ENCODE results near the gene CCNJL. TPM values are rescaled to one million over a fixed set of nuclear protein-coding genes. Genes with fewer than 3 reads are reported as not detected.

The CCNJL gene
- total RNA-seq, 1 donor from 2014 or later: 8.4 TPM

DNA sequence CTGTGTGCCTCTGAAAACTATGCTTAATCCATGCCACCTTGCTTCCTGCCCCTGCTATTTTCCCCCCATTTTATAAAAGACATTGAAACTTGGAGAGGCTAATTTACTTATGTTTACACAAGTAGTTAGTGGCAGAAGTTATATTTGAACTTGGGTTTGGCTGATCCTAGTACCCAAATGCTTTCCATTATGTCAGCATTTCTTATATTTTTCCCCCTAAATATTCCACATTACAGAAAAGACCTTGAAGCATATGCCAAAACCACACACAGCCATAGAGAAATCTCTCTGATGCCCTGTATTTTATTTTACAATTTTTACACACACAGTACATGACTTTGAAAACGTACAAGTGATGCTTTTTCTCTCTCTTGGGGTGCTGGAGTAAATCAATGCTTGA is 46.9 kb upstream of the CCNJL start:
- Mint-ChIP-seq H3K36me3 (ENCODE audit: unreplicated experiment) (no peaks in the 10 kb centered on the region), H3K27me3 (ENCODE audit: unreplicated experiment) (no peaks in the 10 kb centered on the region), H3K4me1 (ENCODE audit: unreplicated experiment) (peaks cover 15% of the 10 kb centered on the region), H3K27ac (ENCODE audit: unreplicated experiment) (no peak overlapping the region), H3K4me3 (ENCODE audit: unreplicated experiment) (no peak overlapping the region), H3K9me3 (ENCODE audit: unreplicated experiment) (no peaks in the 10 kb centered on the region)
- no peak for DNase-seq (ENCODE audit: extremely low spot score, unreplicated experiment)
- TF ChIP-seq, protein P1, sequence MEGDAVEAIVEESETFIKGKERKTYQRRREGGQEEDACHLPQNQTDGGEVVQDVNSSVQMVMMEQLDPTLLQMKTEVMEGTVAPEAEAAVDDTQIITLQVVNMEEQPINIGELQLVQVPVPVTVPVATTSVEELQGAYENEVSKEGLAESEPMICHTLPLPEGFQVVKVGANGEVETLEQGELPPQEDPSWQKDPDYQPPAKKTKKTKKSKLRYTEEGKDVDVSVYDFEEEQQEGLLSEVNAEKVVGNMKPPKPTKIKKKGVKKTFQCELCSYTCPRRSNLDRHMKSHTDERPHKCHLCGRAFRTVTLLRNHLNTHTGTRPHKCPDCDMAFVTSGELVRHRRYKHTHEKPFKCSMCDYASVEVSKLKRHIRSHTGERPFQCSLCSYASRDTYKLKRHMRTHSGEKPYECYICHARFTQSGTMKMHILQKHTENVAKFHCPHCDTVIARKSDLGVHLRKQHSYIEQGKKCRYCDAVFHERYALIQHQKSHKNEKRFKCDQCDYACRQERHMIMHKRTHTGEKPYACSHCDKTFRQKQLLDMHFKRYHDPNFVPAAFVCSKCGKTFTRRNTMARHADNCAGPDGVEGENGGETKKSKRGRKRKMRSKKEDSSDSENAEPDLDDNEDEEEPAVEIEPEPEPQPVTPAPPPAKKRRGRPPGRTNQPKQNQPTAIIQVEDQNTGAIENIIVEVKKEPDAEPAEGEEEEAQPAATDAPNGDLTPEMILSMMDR (IDR thresholded peaks at IDR 0.05): no peak

DNA sequence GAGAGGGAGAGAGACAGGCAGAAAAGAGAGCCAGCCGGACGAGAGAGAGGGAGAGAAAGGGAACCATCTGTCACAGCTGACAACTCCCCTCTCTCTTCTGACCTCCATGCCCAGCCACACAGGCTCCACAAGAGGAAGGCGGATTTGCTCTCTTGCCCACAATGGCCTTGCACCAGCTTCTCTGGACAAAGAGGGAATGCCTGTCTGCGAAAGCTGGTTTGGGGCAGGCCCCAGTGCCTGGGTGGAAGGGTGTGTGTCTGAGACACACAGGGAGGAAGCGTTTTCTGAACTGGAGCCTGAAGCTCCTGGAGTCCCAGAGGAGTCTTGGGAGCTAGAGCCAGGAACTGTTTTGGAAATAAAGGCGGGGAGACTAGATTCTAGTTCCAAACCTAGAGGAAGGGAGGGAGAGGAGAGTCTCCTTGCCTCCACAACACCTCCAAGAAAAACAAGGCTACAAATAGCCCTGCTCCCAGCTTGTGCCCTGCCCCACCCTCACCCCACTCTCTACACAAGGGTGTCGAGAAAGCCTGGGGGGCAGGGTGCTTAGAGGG is 45.6 kb upstream of the CCNJL start:
- H3K9me3 Mint-ChIP-seq (ENCODE audit: unreplicated experiment): no peaks in the 10 kb centered on the region
- no peak overlapping the region for H3K27ac Mint-ChIP-seq (ENCODE audit: unreplicated experiment)
- no peaks in the 10 kb centered on the region for H3K27me3 Mint-ChIP-seq (ENCODE audit: unreplicated experiment)
- TF ChIP-seq, protein P1 (IDR thresholded peaks at IDR 0.05): no peak
- peaks cover 11% of the 10 kb centered on the region for H3K4me1 Mint-ChIP-seq (ENCODE audit: unreplicated experiment)
- no peak for DNase-seq (ENCODE audit: extremely low spot score, unreplicated experiment)
- H3K4me3 Mint-ChIP-seq (ENCODE audit: unreplicated experiment): no peak overlapping the region
- no peaks in the 10 kb centered on the region for H3K36me3 Mint-ChIP-seq (ENCODE audit: unreplicated experiment)

DNA sequence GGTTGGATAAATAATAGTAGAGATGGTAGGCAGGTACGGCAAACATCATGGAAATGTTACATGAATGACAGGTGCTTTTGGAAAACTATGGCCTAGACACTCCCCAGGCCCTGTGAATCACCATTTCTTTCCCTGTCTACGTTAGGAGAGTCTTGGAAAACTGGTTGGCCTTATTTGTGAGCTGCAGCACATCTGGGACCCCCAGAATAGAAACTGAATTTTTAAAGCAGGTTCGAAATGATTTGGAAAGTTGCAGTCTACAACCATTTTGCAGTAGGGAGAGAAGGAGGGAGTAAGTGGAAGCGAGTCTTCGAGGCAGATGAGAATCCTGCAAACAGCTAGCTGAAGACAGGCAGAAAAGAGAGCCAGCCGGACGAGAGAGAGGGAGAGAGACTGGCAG is 45.0 kb upstream of the CCNJL start:
- no peak overlapping the region for H3K27ac Mint-ChIP-seq (ENCODE audit: unreplicated experiment)
- H3K9me3 Mint-ChIP-seq (ENCODE audit: unreplicated experiment): no peaks in the 10 kb centered on the region
- H3K4me3 Mint-ChIP-seq (ENCODE audit: unreplicated experiment): no peak overlapping the region
- no peaks in the 10 kb centered on the region for H3K27me3 Mint-ChIP-seq (ENCODE audit: unreplicated experiment)
- no peaks in the 10 kb centered on the region for H3K36me3 Mint-ChIP-seq (ENCODE audit: unreplicated experiment)
- DNase-seq (ENCODE audit: extremely low spot score, unreplicated experiment): no peak
- TF ChIP-seq, protein P1 (IDR thresholded peaks at IDR 0.05): no peak
- H3K4me1 Mint-ChIP-seq (ENCODE audit: unreplicated experiment): peaks cover 9% of the 10 kb centered on the region

DNA sequence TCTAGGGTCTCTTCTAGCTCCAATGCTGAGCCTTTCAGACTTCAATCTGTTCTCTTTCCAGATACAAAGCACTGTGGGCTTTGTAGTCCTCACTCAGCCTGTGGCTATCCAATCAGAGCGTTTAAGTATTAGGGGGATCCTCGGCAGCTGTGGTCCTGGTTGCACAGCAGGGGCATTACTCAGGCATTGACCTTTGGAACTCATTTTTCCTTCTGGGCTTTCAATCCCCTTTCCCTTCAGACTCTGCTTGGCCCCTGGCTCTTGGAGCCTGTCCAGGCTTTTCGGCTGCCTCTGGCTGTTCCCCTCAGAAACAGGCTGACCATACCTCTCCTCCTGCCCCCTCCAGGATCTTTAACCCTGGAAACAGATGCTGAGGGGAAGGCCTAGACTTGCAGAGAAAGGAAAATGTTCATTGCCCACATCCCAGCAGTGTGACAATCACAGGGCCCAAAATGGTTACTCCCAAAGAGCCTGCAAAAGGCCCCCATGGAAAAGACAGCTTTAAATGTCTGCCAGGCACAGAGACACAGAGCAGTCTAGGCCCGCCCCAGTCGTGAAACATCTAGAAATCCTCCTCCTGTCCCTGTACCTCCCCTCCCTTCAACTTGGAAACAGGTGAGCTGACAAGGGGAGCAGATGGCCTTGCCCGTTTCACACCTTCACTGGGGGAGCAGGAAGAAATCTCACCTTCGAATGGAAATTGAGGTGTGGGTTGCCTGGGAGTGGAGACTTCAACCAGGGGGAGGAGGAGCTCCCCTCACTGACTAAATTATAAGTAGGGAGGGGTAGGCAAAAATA is 44.4 kb upstream of the CCNJL start:
- Mint-ChIP-seq H3K36me3 (ENCODE audit: unreplicated experiment) (no peaks in the 10 kb centered on the region), H3K4me3 (ENCODE audit: unreplicated experiment) (no peak overlapping the region), H3K27ac (ENCODE audit: unreplicated experiment) (no peak overlapping the region), H3K4me1 (ENCODE audit: unreplicated experiment) (peaks cover 9% of the 10 kb centered on the region), H3K9me3 (ENCODE audit: unreplicated experiment) (no peaks in the 10 kb centered on the region), H3K27me3 (ENCODE audit: unreplicated experiment) (no peaks in the 10 kb centered on the region)
- DNase-seq (ENCODE audit: extremely low spot score, unreplicated experiment): no peak
- TF ChIP-seq, protein P1 (IDR thresholded peaks at IDR 0.05): no peak

DNA sequence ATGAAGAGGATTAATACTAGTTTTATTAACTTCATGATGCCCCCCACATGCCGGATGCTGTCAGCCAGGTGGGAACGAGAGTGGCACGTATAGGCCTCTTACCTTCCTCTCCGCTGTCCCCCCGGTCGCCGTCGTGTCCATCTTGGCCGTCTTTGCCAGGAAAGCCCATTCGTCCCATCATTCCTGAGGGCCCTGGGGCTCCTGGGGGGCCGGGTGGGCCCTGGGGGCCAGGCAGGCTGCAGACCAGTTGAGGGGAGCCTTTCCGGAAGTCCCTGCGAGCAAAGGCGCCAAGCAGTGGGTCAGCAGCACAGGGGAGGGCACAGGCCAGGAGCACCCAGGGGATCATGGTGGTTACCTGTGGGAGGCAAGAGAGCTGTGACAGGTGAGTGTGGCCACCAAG is 42.3 kb upstream of the CCNJL start:
- H3K4me1 Mint-ChIP-seq (ENCODE audit: unreplicated experiment): peaks cover 4% of the 10 kb centered on the region
- TF ChIP-seq, protein P1 (IDR thresholded peaks at IDR 0.05): no peak
- no peaks in the 10 kb centered on the region for H3K27me3 Mint-ChIP-seq (ENCODE audit: unreplicated experiment)
- DNase-seq (ENCODE audit: extremely low spot score, unreplicated experiment): no peak
- no peaks in the 10 kb centered on the region for H3K36me3 Mint-ChIP-seq (ENCODE audit: unreplicated experiment)
- no peak overlapping the region for H3K4me3 Mint-ChIP-seq (ENCODE audit: unreplicated experiment)
- H3K27ac Mint-ChIP-seq (ENCODE audit: unreplicated experiment): no peak overlapping the region
- no peaks in the 10 kb centered on the region for H3K9me3 Mint-ChIP-seq (ENCODE audit: unreplicated experiment)
